ENCODE measurements around the gene VAV3.

VAV3 gene

DNA sequence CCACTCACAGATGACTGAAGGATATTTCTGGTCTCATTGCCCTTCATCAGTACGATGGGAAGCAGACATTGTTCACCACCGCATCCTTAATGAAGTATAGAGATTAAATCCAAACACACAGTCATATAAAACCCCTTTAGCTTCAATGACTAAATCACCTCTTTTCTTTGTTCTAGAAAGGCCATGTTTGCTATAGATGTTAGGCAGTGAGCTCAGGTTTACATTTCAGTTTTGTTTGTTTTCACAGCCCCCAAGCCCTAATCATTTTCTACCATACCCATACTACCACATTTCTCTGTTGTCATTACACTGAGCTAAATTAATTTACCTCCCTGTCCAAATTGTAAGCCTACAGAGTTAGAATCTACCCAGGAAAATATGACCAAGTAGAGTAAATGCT lies 439.0 kb downstream of the VAV3 start:
- peak; percentile 50 for DNase-seq

DNA sequence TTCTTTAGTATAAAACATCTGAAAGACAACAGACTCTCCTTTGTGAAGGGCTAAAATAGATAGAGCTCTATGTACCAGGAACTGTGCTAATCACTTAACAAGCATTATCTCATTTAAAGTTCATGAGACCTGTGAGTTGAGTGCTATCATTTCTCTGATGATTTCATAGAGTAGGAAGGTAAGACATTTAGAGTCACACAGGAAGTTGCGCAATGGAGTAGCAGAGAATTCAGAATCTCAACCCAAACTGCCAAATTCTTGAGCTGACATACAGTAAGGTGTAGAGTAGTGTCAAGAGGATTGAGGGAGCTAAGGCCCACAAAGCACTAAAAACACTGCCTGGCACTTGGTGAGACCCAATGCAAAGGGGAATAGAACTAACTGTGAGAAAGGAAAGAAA lies 439.8 kb downstream of the VAV3 start:
- no peak for DNase-seq

DNA sequence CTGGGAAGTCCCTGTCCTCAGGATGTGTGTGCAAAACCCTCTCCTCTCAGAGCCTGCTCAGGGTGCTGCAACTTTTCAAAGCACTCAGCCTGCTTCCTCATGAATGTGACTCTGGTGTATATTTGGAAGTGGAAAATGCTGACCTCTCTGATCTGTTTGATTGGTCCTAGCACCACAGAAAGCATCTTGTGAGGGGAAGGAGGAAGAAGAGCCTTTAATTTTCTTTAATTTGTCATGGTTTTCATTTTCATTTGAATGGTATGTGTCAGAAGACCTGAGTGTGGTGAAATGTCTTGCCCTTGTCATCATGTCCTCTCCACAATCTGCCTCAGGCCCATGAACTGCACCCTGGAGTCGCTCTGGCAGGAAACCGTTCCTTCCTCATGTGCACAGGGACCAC lies 440.7 kb downstream of the VAV3 start:
- no peak for DNase-seq

DNA sequence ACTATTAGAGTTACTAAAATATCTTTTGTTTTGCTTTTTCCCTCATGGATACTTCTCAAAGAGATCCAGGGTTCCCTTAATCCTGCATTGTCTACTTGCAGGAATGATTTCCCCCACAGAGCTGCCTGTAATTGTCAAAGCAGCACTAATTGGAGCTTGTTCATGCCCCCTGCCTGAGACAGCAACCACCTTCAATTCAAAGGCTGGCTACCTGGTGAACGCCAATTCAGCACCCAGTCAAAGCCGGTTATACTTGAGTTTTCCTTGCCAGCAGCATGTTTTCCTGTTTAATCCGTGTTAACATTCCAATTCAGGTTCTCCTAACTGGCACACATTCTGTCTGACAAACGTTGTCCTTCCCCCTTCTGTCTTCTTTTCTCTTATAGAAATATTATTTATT lies 441.2 kb downstream of the VAV3 start:
- no peak for DNase-seq

DNA sequence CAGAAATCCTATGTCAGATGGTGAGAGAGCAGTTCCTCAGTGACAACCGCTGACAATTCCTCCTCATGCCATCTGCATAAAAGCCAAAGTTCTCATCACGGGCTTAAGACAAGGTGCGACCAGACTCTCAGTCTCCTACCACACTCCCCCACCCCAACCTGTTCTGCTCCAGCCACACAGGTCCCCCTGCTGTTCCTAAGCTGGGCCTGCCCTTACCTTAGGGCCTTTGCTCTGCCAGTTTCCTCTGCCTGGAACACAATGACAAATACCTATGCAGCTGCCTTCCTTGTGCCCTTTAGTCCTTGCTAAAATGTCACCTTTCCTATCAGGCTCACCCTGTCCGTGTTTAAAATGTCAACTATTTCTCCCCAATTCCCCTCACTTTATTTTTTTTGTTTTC lies 441.9 kb downstream of the VAV3 start:
- DNase-seq: no peak
